ENCODE data around the gene CHD1L.
"Not testable (repeated sequence)": the region's sequence is repeated elsewhere in the genome, so short reads cannot be mapped to it uniquely, and the experiment has no call there.

The CHD1L gene

DNA sequence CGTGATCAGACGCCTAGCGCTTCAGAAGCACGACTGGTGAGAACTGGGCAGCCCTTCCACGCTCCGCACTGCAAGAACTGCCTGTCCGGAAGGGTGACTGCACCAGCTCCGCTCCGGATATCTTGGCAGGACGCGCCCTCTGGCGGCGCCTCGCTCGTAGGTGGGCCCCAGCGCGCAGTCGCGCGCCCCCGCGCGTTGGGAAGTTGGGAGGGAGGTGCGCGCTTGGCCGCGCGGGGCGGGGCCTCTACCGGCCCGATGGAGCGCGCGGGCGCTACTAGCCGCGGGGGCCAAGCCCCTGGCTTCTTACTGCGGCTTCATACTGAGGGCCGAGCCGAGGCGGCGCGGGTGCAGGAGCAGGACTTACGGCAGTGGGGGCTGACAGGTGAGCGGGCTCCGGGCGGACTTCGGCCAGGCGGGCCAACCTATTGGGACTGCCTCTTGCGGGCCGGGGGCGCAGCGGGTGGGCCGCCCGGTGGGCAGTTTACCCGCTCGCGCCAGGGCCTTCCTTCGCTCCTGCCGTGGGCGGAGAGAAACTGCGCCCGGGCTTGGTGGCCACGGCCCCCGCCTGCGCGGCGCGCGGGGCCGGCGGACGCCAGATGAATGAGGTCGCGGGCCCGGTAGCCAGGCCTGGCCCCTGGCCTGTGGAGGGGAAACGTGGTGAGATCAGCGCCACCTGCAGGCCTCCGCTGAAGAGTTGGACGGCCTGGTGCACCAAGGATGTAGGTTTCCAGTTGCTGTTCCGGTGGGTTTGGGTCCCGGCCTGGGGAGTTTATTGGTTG lies at the start of gene CHD1L:
CHD1L (plus strand) TSS at position 236 of the 779 bp plus-strand sequence; CDS start at position 256, 20 bp downstream.
- DNase-seq = peak; percentile 98 to 100

DNA sequence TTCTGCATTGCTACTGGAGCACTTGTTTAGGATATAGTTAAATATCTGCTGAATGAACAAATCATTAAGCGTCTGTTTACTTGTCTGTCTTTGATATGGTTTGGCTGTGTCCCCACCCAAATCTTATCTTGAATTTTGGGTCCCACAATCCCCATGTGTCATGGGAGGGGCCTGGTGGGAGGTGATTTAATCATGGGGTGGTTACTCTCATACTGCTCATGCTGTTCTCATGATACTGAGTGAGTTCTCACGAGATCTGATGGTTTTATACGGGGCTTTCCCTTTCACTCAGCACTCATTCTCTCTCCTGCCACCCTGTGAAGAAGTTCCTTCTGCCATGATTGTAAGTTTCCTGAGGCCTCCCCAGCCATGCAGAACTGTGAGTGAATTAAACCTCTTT lies 45.2 kb upstream of the CHD1L start:
- DNase-seq = not testable (repeated sequence)

DNA sequence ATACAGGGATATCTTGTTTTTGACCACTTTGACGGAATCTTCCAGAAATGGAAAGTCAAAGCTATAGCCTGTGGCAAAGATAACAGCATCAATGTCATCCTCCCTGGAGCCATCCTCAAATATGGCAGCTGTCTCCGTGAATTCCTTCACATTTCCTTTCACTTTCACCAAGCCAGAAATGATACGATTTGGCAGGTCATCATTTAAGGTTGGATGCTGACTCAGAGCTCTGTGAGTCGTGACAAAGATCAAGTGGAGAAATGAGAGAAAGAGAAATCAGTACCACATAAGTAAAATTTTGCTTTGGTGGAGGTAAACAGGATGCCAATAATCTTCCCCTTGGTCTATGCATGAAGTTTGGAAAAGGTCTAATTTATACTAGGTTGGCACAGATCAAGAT lies 41.2 kb upstream of the CHD1L start:
- no peak for DNase-seq

DNA sequence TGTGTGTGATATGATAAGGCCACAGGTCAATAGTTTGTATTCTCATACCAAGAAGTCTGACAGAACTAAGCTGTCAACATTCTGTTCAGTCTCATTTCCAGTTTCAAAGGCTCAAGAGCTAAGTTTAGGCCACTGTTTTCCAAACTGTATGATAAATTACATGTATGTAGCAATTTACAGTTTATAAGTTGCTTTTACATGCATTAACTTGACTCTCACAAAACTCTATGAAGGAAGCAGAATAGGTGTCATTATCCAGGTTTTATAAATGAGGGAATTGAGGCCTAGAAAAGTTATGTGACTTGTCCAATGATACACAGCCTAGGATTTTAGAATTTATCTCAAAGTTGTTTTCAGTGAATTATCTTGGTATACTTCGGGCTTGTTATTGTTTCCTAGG lies 40.7 kb upstream of the CHD1L start:
- DNase-seq = no peak

DNA sequence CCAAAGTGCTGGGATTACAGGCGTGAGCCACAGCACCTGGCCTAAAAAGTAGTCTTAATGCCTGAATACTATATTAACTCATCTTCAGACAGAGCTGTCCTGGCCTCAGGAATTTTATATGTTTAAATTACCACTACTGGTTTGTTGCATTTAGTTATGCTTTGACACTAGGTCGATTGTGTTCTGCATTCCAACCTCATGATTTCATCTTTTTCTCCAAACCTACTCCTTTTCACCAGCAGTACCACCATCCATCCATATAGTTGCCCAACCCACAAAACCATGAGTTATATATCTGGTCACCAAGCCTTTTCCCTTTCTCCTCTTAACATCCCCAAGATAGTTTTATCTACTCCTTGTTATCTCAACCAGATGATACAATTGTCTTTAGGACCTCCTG lies 39.9 kb upstream of the CHD1L start:
- DNase-seq = no peak

DNA sequence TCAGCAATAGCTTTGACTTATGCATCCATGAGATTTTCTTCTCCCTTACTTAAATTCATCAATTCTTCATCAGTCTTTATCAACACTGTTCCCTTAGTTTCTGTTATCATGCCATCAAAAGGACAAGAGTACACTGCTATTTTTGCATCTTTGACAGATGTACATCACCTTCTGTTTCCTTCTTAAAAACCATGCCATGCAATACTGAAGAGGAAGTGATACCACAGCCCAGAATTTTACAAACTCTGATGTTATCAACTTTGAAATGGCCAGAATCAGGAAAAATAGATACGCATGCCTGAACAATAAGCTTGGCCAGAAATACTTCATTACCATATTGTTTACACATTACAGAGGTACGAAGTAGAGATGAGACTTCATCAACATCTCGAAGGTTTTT lies 38.4 kb upstream of the CHD1L start:
- DNase-seq = no peak

DNA sequence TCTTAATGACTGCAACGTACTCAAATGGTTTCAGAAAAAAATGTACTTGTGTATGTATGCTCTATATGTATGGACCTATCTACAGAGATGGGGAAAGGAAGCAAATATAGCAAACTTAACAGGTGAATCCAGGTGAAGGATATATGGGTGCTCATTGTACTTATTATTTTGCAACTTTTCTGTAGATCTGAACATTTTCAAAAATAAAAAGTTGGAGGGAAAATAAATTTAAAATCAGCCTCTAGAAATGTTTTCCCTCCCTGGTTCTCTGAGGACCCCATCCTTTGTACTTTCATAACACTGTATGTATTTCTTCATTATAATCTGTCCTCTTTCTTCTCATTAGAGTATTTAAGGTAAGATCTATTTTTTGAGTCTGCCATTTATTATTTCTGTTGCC lies 35.3 kb upstream of the CHD1L start:
- no peak for DNase-seq

DNA sequence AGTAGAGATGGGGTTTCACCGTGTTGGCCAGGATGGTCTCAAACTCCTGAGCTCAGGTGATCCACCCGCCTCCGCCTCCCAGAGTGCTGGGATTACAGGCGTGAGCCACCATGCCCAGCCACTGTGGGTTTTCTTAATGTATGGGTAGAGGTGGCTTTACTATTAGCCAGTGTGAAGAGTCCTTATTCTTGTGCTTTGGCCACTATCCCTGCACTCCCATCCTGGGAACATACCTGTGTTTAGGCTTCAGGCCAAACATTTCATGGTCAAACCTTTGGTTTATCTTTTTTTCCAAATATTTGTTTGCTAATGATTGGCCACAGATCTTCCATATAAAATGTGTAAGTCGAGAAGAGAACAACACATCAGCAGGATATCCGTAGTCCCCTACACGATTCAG lies 33.9 kb upstream of the CHD1L start:
- DNase-seq = no peak

DNA sequence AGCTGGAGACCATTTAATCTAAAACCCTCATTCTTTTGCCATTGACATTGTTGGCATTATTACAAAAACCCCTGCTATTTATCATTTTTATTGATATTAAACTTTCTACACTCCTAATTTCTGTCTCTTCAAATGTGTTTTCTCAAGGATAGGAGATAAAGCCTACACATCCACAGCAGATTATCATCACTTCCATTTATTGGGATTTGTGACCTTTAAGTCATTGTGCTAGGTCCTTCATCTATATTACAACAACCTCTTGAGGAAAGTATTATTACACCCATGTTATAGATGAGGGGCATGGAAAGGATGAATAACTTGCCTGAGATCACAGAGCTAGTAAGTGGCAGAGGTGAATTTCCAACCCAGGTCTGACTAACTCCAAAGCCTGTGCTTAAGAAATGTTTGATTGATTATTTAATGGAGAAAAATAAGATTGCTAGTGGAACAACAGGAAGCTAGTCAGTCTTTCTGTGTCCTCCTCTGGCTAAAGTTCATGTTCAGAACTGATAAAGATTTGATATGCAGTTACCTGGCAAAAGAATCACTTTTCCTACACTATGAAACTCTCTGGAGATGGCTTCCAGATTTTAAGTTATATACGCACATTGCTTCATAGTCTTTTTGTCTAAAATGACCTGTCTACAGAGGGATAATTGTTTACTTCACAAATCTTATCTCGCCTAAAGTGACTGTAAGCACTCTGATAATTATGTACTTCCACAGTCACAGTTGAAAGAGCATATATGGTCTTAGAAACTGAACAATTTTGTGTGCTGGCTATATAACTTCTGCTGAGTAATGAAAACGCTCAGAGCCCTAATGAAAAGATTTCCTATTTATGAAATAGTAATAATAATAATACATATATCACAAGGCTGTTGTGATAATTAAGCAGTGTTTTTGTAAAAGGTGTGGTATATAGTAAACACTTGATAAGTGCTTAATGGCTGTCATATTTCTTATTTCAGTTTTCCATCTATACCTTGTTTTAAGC lies 32.4 kb upstream of the CHD1L start:
- DNase-seq = no peak

DNA sequence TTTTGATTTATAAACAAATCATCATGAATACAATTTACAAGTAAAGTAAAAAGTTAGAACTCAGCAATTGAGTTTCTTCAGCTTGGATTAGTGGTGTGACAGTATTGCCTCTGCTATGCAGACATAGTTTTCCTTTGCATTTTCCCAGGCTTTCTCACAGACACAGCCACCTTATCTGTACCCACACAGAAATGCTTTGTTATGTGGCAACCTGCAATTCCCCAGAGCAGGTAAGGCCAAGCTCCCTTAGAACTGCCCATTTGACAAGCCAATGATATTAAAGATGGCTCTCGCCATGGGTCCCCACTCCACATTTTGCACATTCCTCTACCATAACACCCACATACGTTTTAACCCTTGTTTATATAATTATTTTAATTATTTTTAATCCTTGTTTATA lies 31.5 kb upstream of the CHD1L start:
- DNase-seq = no peak

DNA sequence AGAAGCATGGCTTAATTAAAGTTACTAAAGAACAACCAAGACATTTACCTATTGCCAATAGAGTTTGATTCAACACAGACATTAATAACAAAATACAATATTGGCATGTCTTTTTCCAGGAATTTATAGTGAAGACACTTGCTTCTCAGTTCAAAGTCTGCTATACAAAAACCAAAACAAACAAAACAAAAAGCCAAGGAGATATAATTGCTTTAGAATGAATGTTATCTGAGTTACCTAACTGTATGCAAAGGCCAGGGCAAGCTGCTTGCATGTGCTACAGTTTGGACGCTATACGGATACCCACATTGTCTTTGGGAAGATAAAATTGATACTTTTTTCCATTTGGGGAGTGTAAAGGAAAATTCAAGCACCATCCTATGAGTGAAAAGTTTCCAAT lies 30.9 kb upstream of the CHD1L start:
- DNase-seq = no peak

DNA sequence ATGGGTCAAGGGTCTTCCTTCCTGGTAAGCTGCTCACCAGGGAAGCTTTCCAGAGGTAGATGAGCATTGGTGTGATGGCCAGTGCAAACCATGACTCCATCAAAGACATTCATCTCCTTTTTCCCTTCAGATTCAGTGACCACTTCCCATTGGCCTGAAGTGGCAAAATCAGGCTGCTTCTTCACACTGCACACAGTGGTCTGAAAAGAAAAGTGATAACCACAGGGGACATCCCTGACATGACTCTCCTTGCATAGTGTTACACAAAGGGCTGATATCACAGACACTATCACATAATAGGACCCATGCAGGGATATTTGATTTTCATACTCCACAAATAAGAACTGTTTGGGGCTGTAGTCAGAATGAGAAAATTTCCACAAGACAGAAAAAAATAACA lies 29.2 kb upstream of the CHD1L start:
- no peak for DNase-seq

DNA sequence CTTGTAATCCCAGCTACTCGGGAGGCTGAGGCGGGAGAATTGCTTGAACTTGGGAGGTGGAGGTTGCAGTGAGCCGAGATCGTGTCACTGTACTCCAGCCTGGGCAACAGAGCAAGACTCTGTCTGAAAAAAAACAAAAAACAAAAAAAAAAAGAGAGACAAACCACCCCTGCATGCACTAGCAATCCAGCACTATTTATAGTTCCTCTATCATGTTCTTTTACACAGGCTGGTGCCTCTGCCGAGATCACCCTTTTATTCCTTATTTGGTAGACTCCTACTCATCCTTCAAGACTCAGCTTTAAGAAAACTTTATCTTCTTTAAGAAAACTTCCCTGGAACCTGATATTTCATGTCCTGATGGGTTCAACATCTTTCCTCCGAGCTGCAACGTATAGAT lies 28.2 kb upstream of the CHD1L start:
- DNase-seq = no peak

DNA sequence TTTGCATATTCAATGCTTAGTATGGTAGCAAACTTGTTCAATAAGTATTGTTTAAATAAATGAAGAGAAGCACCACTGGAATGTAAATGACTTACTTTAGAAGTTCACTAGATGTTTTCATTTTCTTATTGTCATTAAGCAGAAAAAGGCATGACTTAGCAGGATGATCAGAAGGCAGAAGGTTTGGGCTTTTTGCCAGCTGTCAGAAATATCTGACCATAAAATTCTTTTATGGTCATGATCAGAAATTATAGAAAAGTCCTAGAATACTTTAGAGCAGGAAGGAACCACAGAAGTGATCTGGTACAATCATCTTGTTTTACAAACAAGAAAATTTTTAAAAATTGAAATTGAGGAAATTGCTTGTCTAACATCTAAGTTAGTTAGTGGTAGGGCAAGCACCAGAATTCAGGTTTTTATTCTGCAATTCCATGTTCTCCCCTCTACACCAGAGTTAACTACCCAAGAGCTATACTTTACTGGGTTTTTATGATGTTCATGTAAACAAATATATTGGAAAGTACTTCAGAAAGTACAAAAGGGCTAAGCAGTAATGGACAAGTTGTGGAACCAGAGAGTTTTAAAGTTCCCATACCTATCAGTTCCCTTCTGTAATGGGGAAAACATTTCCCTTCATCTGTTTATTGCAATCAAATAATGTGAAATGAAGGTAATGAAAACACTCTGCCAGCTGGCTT lies 27.5 kb upstream of the CHD1L start:
- no peak for DNase-seq

DNA sequence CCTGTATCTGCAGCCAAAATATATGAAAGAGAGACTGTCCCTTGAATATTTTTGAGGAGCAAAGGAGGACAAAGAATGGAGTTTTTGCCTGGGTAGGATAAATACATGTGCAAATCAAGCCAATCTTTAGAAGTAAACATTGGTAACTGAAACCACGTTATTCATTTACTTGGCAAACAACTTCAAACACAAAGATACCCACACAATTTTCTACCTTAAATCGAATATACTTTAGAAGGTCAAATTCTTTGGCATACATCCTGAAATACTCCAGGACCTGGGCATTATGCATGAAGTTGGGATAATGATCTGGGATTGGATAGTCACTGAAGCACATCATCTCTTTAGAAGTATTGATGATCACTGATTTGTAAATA lies 27.0 kb upstream of the CHD1L start:
- DNase-seq = no peak

DNA sequence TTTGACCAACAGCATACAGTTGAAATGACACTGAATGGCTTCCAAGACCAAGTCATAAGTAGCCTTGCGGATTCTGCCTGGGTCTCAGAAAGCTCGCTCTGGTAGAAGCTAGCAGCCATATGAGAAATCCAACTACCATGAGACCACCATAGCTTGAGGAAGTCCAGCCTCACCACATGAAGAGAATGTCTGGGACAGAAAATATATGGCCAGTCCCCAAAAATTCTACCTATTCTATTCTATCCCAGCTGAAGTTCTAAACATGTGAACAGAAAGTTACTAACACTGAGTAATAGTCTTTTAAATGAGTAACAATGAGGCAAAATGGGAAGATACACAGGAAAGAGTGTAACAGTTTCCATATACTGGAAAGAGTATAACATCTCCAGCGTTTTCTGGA lies 26.4 kb upstream of the CHD1L start:
- DNase-seq = no peak

DNA sequence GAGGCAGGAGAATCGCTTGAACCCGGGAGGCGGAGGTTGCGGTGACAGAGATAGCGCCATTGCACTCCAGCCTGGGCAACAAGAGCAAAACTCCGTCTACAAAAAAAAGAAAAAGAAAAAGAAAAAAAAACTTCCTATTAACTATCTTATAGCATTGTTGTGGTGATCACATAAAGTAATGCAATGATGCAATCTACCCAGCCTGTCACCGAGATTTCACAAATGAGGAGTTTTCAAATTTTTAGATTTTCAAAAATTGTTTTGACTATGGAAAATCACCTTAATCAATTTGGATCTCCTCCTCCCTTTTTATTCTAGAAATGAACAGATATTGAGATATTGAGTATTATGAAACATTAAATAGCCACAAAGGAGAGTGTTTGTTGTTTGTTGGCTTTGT lies 25.3 kb upstream of the CHD1L start:
- no peak for DNase-seq

DNA sequence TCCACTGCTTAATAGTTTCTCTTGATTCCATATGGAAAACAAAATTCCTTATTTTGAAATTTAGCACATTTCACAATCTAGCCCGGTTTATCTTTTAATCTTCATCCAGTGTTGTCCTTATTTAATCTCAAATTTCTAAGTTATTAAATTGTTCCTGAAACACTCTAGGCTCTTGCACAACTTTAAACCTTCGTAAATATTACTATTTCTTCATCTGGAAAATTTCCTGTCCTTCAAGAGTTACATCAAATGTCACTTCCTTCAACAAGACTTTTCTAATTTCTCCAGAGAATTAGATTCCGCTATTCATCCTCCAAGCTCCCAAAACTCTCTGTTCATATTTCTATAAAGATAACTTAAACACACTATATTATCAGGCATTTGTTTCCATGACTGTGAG lies 23.9 kb upstream of the CHD1L start:
- DNase-seq = no peak

DNA sequence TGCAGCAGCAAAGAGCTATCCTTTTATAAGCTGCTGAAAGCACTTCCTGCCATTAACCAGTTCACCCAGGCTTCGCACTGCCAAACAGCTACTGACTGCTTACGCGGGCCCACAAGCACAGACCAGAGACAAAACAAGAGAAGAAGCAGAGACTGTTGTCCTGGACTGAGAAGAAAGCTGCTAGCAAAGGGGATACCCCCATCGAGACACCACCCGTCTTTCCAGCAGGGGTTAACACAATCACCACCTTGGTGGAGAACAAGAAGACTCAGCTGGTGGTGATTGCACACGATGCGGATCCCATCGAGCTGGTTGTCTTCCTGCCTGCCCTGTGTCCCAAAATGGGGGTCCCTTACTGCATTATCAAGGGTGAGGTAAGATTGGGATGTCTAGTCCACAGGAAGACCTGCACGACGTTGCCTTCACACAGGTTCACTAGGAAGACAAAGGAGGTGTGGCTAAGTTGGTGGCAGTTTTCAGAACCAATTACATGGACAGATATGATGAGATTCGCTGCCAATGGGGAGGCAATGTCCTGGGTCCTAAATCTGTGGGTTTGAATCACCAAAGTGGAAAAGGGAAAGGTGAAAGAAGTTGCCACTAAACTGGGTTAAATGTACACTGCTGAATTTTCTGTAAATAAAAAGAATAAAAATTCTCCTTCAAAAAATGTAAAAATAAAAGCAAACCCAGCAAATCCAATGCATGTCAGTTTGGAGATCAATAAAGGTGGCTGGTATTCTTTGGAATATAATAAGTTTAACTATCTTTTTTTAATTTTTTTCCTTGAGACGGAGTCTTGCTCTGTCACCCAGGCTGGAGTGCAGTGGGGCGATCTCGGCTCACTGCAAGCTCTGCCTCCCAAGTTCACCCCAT lies 18.5 kb upstream of the CHD1L start:
- DNase-seq = no peak

DNA sequence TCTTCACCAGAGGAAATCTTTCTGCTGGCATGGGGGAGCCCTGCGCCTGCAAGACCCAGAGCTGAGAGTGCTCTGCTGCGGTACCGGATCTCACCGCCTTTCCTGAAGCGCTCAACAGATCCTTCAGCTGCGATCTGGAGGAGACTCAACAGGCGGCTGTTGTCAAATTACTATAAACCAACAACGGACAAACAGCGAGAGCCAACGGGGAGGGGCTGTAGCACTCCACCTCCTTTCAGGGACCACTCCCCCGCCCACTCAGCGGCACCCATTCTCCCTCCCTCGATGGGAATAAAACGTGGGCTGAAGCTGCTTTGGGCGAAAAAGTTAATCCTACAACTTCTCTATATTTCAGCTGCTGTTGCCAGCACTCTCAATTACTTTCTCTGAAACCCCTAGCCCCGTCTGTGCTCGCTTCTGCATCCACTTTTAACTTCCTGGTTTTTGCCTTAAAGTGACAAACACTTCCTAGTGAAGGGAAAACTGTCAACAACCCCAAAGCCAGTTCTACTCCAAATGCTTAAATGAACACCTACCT lies 17.2 kb upstream of the CHD1L start, which contains the start of gene FMO5:
FMO5 (minus strand) TSS at position 147 of the 538 bp plus-strand sequence. CDS start 310 bp downstream, outside the sequence.
- peak; percentile 87 to 93 for DNase-seq

DNA sequence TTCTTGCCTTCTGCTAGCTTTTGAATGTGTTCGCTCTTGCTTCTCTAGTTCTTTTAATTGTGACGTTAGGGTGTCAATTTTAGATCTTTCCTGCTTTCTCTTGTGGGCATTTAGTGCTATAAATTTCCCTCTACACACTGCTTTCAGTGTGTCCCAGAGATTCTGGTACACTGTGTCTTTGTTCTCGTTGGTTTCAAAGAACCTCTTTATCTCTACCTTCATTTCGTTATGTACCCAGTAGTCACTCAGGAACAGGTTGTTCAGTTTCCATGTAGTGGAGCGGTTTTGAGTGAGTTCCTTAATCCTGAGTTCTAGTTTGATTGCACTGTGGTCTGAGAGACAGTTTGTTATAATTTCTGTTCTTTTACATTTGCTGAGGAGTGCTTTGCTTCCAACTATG lies 11.5 kb upstream of the CHD1L start:
- not testable (repeated sequence) for DNase-seq

DNA sequence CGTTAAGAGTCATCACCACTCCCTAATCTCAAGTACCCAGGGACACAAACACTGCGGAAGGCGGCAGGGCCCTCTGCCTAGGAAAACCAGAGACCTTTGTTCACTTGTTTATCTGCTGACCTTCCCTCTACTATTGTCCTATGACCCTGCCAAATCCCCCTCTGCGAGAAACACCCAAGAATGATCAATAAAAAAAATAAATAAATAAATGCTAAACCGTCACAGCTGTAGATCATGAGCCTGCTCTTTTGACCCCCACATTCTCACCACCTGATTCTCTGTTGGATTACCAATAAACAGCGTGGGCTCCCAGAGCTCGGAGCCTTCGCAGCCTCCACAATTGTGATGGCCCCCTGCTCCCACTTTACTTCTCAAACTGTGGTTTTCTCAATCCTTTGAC lies 8.6 kb upstream of the CHD1L start:
- not testable (repeated sequence) for DNase-seq
